MM.1S (cell line): ENCODE data around the gene ZNF735.

Source experiments
- CTCF ChIP-seq: fragments of 300-600 bp; sonication (generic); IDR thresholded peaks from 2 replicates; pipeline ENCODE4 v1.5.1; 2016; ENCODE audit warnings: antibody characterized with exemption, low read length, mixed read lengths
- EZH2 ChIP-seq: fragments of 300-600 bp; sonication (generic); optimal IDR thresholded peaks from 2 replicates; pipeline ENCODE3; 2017; ENCODE audit warnings: low read depth, mild to moderate bottlenecking, antibody characterized with exemption, low read length, mixed read lengths
- EZH2phosphoT487 ChIP-seq: fragments of 300-600 bp; sonication (generic); IDR thresholded peaks from 2 replicates; pipeline ENCODE4 v1.6.1; 2018; ENCODE audit warnings: antibody characterized with exemption, low read length

- TF ChIP-seq CTCF = no peak
- no peak for TF ChIP-seq EZH2
- no peak for TF ChIP-seq EZH2phosphoT487
These were observed 32.1 kb upstream of the ZNF735 start for GRCh38 chr7:64174941-64175340.
